ENCODE data around the gene UCP2. TPM values are rescaled to one million over a fixed set of nuclear protein-coding genes. Genes with fewer than 3 reads are reported as not detected.

UCP2 gene
- total RNA-seq, 1 donor, result 68.7 TPM

DNA sequence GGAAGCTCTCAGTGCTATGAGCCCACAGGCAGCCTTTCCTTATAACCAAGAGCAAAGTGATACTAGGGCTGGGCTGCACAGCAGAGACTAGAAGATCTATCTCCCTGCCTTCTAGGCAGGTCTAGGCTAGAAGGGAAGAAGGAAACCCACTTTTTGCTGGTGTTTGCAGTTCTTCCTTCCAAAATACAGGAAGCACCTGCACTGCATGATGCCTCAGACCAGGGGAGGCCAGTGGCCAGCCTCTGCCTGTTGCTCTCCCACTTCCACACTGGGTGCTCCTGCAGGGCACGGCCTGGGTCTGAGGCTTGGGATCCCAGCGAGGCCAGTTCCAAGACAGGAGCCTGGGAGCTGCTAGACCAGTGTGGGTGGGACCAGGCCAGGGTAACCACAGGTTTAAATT, 32.2 kb upstream of the UCP2 start:
- peaks cover 81% of the 10 kb centered on the region for H3K4me1 ChIP-seq (ENCODE audit: insufficient read depth, low read length)
- H3K4me3 ChIP-seq (ENCODE audit: low read length), result no peak overlapping the region
- no peaks in the 10 kb centered on the region for H3K27me3 ChIP-seq (ENCODE audit: insufficient read depth, low read length)
- H3K9me3 ChIP-seq (ENCODE audit: low read depth, low read length), result no peaks in the 10 kb centered on the region

DNA sequence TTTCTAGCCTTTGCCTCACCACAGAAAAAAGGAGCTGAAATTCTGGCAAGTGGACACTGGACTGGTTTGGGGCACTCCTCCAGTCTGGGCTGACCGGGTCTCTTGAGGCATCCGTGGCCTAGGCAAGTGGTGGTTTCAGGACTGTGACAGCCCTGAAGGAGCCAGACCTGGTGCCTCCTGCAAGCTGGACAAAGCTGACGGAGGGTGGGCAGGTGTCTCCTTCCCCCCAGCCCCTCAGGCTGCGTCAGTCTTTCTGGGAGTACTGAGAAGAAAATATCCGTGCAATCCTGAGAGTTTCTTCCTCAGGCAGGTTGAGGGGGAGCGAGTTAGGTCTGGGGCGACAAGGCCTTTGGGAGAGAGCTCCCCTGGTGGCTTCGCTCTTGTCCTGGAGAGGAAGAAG, 30.5 kb upstream of the UCP2 start:
- peaks cover 79% of the 10 kb centered on the region for H3K4me1 ChIP-seq (ENCODE audit: insufficient read depth, low read length)
- H3K9me3 ChIP-seq (ENCODE audit: low read depth, low read length), result no peaks in the 10 kb centered on the region

DNA sequence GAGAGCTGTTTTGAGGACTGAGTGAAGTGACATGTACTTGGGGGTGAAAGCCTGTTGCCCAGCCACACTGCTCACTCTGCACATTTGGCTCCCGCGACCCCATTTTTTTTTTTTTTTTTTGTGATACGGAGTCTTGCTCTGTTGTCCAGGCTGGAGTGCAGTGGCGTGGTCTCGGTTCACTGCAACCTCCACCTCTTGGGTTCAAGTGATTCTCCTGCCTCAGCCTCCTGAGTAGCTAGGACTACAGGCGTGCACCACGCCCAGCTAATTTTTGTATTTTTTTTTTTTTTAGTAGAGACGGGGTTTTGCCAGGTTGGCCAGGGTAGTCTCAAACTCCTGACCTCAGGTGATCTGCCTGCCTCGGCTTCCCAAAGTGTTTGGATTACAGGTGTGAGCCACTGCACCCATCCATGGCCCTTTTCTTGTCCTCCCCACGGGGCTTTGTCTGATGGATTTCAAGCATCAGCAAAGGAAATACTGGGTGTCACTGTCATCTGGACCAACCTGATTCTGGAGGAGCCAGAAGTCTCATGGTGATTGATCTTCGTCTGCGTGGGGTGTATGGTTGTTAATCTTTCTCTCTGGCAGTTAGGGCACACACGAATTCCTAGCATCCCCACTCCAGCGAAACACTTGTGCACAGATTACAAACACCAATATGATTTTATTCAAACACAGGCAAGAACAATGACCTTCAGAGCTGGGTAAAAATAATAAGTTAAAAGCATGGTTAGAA, 29.6 kb upstream of the UCP2 start:
- Histone ChIP-seq H3K4me3 (ENCODE audit: low read length) (no peak overlapping the region), H3K27me3 (ENCODE audit: insufficient read depth, low read length) (no peaks in the 10 kb centered on the region), H3K9me3 (ENCODE audit: low read depth, low read length) (no peaks in the 10 kb centered on the region), H3K4me1 (ENCODE audit: insufficient read depth, low read length) (peaks cover 75% of the 10 kb centered on the region)

More for the DNA sequence above, 30.5 kb upstream of the UCP2 start:
- Histone ChIP-seq H3K27me3 (ENCODE audit: insufficient read depth, low read length) (no peaks in the 10 kb centered on the region), H3K4me3 (ENCODE audit: low read length) (no peak overlapping the region)

GRCh38 chr11:74011360-74012073, 28.9 kb upstream of the UCP2 start:
- no peak overlapping the region for H3K4me3 ChIP-seq (ENCODE audit: low read length)

DNA sequence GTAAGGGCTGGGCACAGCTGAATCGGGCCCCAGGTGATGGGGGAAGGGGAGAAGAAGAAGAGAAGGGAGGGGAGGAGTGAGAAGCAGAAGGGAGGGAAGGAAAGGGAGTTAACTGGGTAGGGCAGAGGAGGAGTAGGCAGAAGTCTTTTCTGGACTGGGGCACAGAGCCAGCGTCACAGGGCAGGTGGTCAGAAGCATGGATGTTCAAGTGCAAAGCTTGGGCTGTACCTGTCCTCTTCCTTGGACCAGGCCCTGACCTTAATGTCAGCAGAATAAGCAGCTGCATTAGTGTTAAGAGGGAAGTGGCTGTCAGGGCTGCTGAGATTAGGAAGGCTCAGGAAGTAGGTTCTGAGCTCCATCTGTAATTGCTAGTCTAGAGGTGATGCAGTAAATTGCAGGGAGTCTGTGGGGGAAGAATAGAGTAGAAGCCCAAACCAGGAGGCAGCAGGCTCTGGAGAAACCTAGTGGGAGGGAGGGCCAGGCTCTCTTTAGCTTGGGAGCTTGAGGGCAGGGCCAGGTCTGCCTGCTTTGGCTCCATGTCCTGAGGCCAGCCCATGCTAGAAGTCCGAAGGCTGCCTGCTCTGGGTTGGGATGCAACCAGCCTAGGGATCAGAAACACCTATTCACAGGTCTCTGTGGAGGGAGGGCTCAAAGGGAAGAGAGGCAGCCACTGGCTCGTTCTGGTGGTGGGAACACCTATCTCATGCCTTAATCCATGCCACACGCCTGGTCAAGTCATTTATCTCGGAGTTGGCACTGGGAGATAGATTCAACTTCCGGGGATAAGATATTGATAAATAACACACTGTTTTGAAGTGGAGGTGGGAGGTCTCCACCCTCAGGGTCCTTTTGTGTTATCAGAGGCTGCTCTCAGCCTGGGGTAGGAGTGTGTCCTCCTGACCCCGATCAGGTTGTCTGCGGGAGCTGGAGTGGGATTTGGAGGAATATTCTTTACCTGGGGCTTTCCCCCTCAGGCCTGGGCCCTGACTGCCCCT, 28.0 kb upstream of the UCP2 start:
- Histone ChIP-seq H3K9me3 (ENCODE audit: low read depth, low read length) (no peaks in the 10 kb centered on the region), H3K27me3 (ENCODE audit: insufficient read depth, low read length) (no peaks in the 10 kb centered on the region), H3K4me3 (ENCODE audit: low read length) (no peak overlapping the region), H3K4me1 (ENCODE audit: insufficient read depth, low read length) (peaks cover 88% of the 10 kb centered on the region)

More at GRCh38 chr11:74011360-74012073, 28.9 kb upstream of the UCP2 start:
- Histone ChIP-seq H3K4me1 (ENCODE audit: insufficient read depth, low read length) (peaks cover 82% of the 10 kb centered on the region), H3K27me3 (ENCODE audit: insufficient read depth, low read length) (no peaks in the 10 kb centered on the region), H3K9me3 (ENCODE audit: low read depth, low read length) (no peaks in the 10 kb centered on the region)

GRCh38 chr11:74009675-74010305, 27.1 kb upstream of the UCP2 start:
- Histone ChIP-seq H3K4me1 (ENCODE audit: insufficient read depth, low read length) (peaks cover 88% of the 10 kb centered on the region), H3K4me3 (ENCODE audit: low read length) (no peak overlapping the region), H3K9me3 (ENCODE audit: low read depth, low read length) (no peaks in the 10 kb centered on the region), H3K27me3 (ENCODE audit: insufficient read depth, low read length) (no peaks in the 10 kb centered on the region)

DNA sequence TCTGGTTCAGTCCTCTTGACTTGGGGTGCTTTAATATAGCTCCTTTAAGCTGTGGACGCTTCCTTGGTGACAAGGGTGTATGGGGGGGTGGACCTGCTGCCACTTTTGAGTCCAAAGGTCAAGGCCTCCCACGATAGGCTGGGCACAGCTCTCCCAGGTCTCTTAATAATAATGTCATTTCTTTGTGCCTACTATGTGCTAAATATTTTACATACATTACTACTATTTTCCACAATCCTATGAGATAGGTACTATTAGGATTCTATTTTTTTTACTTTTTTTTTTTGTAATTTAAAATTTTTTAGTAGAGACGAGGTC, 26.5 kb upstream of the UCP2 start:
- H3K27me3 ChIP-seq (ENCODE audit: insufficient read depth, low read length), result no peaks in the 10 kb centered on the region
- H3K4me3 ChIP-seq (ENCODE audit: low read length), result no peak overlapping the region
- H3K9me3 ChIP-seq (ENCODE audit: low read depth, low read length), result no peaks in the 10 kb centered on the region
- peaks cover 88% of the 10 kb centered on the region for H3K4me1 ChIP-seq (ENCODE audit: insufficient read depth, low read length)

DNA sequence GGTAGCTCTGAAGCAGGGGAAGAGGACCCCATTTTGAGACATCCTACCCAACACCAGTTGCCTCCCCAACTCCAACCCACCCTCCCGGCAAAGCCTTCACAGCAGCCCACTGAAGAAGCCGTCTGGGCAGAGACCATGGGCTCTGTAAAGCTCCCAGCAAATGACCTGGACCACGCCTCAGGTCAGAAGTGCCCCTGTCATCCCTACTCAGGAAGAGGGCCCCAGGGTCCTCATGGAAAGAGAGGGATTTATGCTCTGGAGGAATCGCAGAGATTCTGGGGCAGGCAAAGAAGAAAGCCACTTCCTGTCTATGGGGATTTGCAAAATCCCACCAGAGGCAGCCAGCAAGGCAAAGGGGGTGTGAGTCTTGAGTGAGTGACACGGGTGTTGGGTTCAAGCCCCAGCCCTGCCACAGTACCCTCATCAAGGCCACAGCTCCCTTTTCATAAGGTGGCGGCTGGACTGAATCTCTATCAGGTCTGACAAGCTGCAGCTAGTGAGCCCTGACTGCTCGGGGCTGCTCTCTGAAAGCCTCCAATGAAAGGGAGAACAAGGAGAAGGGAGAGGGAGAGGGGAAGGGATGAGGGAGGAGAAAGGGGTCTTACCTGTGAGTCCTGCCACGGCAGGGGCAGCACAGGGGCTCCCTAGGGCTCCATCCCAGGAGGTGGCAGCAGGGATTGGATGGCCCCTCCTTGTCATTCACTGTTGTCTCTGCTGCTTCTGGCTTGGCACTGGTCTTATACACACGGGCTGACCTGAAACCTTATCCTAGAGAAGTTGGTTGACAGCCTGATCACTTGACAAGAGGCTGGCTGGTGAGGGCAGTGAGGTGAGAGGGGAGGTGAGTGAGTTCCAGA, 26.0 kb upstream of the UCP2 start, which contains the start of gene UCP3:
Gene UCP3, minus strand, starts transcription at position 713 of the 857 bp plus-strand sequence. CDS start 2,043 bp downstream, outside the sequence.
- Histone ChIP-seq H3K27me3 (ENCODE audit: insufficient read depth, low read length) (no peaks in the 10 kb centered on the region), H3K4me3 (ENCODE audit: low read length) (no peak within 1 kb of the TSS), H3K9me3 (ENCODE audit: low read depth, low read length) (no peaks in the 10 kb centered on the region), H3K4me1 (ENCODE audit: insufficient read depth, low read length) (peaks cover 87% of the 10 kb centered on the region)

- Histone ChIP-seq H3K9me3 (ENCODE audit: low read depth, low read length) (no peaks in the 10 kb centered on the region), H3K27me3 (ENCODE audit: insufficient read depth, low read length) (no peaks in the 10 kb centered on the region), H3K4me1 (ENCODE audit: insufficient read depth, low read length) (peaks cover 81% of the 10 kb centered on the region), H3K4me3 (ENCODE audit: low read length) (no peak overlapping the region)
Observed at GRCh38 chr11:74007691-74008372, 25.2 kb upstream of the UCP2 start.

DNA sequence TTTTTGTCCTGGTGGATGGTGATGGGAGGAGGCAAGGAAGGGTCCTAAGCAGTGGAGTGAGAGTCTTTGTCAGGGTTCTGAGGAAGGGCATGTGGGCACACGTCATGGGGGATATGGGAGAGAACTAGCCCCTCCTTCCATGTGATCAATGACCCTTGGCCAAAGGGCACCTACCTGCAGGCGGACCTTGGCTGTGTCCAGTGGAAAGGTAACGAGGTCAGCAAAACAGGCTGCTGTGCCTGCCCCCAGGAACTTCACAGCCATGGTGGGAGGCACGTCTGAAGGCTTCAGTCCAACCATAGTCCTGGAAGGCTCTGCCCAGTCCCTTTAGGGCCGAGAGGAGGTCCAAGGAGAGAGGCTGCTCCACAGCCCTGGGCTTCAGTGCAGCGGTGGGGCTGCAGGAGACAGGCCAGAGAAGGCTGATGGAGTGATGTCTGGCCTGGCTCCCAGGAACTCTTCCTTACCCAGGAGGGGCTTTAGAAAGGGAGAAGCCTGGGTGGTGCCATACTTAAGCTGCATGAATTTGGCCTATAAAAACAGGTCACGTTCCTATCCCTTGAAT, 24.2 kb upstream of the UCP2 start:
- H3K9me3 ChIP-seq (ENCODE audit: low read depth, low read length), result no peaks in the 10 kb centered on the region
- H3K4me1 ChIP-seq (ENCODE audit: insufficient read depth, low read length), result peaks cover 73% of the 10 kb centered on the region
- no peaks in the 10 kb centered on the region for H3K27me3 ChIP-seq (ENCODE audit: insufficient read depth, low read length)
- H3K4me3 ChIP-seq (ENCODE audit: low read length), result no peak overlapping the region

DNA sequence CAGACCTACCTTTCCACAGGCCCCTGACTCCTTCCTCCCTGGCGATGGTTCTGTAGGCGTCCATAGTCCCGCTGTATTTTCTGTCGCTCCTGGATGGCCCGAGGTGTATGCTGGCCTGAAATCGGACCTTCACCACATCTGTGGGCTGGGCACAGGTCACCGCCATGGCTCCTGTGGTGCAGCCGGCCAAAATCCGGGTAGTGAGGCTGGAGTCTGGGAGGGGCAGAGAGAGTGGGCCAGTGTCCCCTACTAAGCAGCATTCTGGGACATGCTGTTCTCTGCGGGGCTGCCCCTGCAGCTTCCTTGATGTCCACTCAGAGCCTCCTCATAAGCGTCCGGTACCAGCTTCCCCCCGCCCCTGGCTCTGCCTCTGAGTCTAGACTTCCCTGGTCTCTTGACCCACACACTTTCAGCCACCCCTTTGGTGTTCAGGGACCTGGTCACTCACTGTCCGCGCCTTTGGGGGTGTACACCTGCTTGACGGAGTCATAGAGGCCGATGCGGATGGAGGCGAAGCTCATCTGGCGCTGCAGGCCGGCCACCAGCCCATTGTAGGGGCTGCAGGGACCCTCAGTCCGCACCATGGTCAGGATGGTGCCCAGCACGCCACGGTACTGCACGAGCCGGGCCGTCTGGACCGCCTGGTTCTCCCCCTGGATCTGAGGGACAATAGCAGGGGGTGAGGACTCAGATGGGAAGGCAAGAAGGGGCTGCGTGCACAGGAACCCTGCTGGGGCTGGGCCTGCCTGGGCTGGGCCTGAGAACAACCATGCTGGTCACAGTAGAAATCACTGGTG, 23.3 kb upstream of the UCP2 start:
- H3K9me3 ChIP-seq (ENCODE audit: low read depth, low read length), result no peaks in the 10 kb centered on the region
- H3K4me1 ChIP-seq (ENCODE audit: insufficient read depth, low read length), result peaks cover 64% of the 10 kb centered on the region
- H3K4me3 ChIP-seq (ENCODE audit: low read length), result no peak overlapping the region
- H3K27me3 ChIP-seq (ENCODE audit: insufficient read depth, low read length), result no peaks in the 10 kb centered on the region

DNA sequence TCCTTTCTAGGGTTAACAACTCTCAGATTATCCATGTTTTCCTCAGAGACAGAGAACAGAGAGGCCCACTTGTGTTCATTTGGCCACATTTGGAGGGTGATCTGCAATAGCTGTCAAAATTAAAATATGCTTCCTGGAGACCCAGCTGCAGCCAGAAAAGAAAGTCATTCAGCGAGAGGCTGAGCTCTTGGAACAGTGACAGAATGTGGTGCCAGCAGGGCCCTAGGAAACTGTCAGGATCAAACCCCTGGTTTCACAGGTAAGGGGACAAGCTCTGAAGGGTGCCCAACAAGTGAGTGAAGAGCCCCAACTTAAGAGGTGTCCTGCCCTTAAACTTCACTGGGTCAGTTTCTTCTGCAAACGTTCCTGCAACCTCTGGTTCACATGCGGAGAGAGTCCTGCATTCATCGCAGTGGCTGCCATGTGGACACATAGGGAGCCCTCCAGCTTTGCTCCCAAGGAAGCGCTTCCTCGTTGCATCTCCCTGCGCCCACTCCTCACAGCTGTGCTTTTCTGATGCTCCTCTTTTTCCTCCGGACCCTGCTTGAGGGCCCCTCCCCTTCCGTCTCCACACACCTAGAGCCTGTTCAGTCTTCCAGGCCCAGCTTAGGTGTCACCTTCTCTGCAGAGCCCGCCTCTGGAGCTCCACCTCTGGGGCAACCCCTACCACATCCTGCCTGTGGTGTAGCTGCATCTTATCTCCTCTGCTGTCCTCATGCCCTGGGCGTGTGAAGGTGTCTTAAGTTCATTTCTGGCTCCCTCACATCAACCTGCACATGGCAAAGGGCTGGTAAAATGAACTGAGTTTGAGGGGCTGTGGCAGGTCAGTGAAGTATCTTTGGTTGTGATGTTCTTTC, 22.3 kb upstream of the UCP2 start:
- Histone ChIP-seq H3K4me1 (ENCODE audit: insufficient read depth, low read length) (peaks cover 62% of the 10 kb centered on the region), H3K27me3 (ENCODE audit: insufficient read depth, low read length) (no peaks in the 10 kb centered on the region), H3K4me3 (ENCODE audit: low read length) (no peak overlapping the region), H3K9me3 (ENCODE audit: low read depth, low read length) (no peaks in the 10 kb centered on the region)
